GM12878 (cell line): ENCODE results near the gene KLK2.

Experiments
- BCL11A ChIP-seq: IDR thresholded peaks from 2 replicates; pipeline ENCODE4 v1.6.1; 2011; ENCODE audit warnings: low read depth, low read length
- EP300 ChIP-seq, 2 experiments: fragments of 150-350 bp in 1 of 2; IDR thresholded peaks; 2 replicates each; pipeline ENCODE4 v1.6.1; 2011 to 2012; ENCODE audit warnings: low read depth in 2 of 2, low read length in 2 of 2, borderline replicate concordance in 1 of 2, improper control_type of control experiment in 1 of 2, inconsistent platforms in 1 of 2; ENCODE audit not compliant: control insufficient read depth in 1 of 2
- POLR2A ChIP-seq: IDR thresholded peaks from 2 replicates; pipeline ENCODE4 v1.6.1; 2011; ENCODE audit warnings: low read depth, mild to moderate bottlenecking, low read length

DNA sequence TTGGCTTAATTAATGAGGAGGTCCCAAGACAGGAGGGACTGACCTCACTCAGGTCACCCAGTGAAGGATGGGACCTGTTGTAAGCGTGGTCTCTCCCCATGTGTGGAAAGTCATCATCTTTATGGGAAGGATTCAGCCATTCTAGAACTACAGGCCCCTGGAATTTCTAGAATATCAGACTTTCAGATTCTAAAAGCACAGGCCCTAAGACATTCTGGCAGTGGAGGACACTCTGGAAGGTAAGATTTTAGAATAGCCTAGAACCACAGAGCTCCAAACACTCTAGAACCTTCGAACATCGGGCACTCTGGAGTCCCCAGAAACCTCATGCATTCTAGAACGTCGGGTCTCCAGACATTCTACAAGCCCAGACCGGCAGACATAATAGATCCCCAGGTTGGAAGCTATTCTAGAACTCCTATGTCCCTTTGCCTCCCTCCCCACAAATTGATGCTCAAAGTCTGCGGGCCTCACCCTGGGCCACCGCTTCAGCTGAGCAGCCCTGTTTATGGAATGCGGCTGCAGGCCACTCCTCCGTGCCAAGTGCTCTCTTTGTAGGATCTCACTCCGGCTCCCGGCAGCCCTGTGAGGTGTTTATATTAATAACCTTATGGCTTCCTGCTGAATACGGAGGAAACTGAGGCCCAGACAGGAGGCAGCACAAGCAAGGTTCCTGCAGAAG lies 38.0 kb upstream of the KLK2 start:
- TF ChIP-seq EP300 (IDR thresholded peaks at IDR 0.05; ENCODE audit: borderline replicate concordance in 1 of 2, control insufficient read depth in 1 of 2, low read depth in 2 of 2, low read length in 2 of 2) = no peak
- no peak for TF ChIP-seq POLR2A
- TF ChIP-seq BCL11A = no peak
